Hippocampal formation (tissue), 2 donors: ENCODE measurements around the gene FBLN2.

ENCODE experiments used
- DNase-seq, 2 donors: peaks; one replicate each; lab custom pipeline; 2025; lab: John Stamatoyannopoulos, UW

FBLN2 gene

DNA sequence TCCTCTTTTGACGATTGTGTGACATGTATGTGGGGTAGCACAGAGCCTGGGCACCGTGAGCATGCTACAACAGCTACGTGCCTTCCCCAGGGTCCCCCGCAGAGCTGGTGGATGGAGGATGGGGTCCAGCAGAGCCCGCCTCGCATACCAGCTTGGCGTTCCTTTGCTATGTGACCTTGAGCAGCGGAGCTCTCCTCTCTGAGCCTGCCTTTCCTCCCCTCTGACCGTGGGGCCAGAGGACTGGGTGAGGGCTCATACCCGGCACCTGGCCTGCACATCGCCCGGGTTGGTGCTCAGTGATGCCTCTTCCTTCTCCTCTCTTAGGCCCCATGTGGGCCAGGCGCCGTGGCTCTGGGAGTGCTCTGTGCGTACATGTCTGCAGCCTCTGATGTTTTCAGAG lies 73.4 kb downstream of the FBLN2 start:
- no peak for DNase-seq

DNA sequence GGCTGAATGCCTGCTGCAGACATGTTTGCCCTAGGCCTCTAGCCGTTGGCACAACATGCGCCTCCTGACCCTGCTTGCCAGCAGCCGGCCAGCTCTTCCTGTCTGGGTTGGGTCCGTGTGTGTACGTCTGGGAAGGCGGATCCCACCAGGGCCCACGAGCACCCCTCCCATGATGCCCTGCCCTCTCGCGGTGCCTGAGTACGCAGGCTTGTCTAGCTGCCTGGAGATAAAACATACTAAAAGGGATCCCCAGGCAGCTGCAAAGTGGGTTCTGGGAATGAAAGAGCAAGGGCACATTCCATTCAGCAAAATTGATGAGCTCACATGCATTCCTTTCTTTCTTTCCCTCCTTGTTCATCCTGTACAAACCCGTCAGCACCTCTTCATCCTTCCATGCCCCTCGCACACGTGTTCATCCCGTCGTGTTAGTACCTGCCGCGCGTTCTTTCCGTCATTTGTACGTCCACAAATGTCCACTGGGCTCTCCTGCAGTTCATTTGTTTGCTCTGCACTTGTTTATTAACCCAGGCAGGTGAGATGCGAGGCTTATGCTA lies 74.3 kb downstream of the FBLN2 start:
- DNase-seq = no peak

DNA sequence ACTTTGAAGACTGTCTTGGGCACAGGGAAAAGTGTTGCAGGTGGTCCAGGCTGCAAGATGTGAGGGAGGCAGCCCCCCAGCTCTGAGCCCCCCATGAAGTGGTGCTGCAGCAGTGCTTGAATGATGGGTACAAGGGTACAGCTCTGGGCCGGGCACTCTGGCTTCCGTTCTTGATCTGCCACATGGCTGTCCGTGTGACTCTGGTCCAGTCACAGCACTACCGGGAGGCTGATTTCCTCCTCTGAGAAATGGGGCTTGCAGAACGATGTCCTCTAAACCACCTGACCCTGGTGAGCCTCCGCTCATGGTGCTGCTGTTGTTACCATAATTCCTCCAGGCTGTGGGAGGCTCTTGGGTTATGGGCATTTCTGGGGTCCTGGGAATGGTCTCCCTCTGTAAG lies 75.1 kb downstream of the FBLN2 start:
- DNase-seq = no peak

DNA sequence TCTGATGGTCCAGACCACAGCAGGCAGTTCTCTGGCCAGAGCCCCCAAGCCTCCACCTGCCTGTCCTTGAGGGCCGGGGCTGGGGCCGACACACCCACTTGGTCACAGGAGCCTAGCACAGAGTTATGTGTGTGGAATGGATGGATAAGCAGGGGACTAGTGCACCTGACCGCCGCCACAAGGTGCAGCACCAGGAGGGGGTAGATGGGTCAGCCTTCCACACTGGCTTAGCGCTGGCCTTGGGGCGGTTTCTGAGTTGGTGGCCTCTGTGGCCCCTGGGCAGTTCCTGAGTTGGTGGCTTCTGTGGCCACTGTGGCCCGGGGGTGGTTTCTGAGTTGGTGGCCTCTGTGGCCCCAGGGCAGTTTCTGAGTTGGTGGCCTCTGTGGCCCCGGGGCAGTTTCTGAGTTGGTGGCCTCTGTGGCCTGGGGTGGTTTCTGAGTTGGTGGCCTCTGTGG lies 75.8 kb downstream of the FBLN2 start:
- DNase-seq = no peak

DNA sequence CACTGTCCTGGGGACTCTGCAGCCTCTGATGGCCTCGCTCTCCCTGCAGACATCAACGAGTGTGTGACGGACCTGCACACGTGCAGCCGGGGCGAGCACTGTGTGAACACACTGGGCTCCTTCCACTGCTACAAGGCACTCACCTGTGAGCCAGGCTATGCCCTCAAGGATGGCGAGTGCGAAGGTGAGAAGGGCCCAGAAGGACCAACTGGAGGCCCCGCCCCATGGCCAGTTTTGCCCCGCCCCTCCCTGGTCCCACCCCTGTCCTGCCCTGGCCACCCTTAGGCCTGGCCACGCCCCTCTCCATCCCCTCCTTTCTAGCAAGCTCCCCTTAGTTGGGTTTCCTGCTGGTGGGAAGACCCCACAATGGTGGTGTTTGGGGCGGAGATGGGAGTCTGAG lies 77.5 kb downstream of the FBLN2 start:
- DNase-seq = no peak

DNA sequence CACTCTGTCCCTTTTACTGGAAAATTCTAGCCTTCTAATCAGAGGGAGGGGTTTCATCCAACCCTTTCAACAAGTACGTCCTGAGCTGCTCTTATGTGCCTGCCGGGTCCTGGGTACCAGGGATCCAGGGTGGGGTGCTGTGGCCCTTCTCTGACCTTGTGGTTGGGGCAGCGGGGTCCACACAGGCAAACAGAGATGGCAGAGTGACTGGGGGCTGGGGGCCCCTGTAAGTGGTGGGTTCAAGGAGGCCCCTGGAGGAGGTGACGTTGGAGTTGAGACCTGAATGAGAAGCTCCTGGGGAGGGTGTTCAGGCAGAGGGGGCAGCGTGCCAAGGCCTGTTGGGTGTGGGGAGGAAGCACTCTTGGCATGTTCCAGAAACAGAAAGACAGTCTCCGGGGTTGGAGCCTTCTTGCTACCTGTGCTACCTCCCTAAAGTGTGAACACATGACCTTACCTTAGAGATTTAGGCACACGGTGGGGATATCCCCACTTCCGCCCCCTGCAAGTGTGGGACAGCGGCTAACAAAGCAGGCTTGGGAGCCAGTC lies 78.1 kb downstream of the FBLN2 start:
- no peak for DNase-seq

DNA sequence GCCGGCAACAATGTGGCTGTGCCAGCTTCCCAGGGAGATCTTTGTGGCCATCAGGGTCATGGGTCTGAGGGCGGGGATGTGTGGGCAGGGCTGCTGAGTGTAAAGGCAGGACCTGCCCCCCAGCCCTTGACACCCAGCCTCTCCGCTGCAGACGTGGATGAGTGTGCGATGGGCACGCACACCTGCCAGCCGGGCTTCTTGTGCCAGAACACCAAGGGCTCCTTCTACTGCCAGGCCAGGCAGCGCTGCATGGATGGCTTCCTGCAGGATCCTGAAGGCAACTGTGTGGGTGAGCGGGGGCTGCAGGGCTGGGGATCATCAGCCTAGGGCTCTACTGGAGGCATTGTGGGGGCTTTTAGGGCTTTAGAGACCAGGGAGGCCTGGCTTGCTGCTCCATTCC lies 78.8 kb downstream of the FBLN2 start:
- no peak for DNase-seq

DNA sequence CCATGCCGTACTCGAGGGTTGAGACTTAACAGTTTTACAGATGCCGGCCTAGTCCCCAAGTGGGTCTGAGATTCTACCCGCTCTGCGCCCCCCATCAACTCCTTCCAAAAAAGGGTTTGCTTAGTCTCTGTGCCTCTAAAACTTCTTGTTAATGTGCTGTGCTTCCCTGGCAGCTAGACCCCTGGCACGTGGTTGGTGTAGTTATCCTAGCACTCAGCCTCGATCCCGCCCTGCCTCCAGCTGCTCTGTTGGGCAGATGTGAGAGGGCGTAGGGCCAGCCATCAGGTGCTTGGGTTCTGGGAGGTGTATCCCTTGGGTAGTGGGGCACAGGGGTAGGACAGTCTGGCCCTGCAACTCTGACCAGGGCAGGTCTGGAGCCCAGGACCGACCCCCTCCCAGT lies 79.5 kb downstream of the FBLN2 start:
- no peak for DNase-seq

DNA sequence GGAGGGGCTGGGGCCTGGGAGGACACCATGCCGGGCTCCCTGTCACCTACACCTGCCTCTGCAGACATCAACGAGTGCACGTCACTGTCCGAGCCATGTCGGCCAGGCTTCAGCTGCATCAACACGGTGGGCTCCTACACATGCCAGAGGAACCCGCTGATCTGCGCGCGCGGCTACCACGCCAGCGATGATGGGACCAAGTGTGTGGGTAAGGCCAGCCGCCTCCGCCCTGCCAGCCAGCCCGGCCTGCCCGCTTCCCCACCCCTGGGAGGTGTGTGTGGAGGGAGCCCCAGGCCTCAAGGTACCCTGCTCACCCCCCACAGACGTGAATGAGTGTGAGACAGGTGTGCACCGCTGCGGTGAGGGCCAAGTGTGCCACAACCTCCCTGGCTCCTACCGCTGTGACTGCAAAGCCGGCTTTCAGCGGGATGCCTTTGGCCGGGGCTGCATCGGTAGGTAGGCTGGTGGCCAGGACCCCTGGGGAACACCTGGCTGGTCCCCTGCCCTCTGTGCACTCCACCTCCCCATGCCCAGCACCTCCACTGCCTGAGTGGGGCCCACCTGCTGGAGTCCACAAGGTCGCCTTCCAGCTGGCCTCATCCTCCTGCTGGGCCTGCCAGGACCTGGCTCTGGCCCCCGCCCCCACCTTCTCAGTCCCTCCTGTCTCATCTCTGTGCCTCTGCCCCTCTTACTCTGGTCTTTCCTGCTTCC lies 80.1 kb downstream of the FBLN2 start:
- no peak for DNase-seq

DNA sequence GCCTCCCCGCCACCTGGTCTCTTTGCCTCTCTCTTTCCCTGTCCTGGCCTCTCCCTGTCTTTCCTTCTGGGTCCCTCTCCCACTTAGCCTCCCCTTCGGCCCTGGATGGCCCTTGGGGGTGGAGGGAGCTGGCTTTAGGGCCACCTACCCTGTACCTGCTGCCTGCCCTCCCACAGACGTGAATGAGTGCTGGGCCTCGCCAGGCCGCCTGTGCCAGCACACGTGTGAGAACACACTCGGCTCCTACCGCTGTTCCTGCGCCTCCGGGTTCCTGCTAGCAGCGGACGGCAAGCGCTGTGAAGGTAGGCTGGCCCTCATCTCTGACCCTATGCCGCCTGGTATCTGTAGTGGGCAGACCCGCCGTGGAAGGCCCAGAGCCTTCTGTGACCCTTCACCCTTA lies 80.7 kb downstream of the FBLN2 start:
- no peak for DNase-seq

DNA sequence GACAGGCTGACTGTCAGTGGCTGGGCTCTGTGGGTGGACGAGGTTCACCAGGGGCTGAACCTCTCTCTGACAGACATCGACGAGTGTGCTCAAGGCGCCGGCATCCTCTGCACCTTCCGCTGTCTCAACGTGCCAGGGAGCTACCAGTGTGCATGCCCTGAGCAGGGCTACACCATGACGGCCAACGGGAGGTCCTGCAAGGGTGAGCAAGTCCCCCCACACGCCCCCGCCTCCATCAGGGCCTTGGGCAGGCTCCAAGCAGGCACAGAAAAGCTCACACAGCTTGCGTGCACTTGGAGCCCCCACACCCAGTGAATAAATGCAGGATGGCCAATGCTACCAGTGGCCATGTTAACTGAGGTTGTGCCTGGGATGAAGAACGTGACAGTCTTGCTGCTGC lies 82.3 kb downstream of the FBLN2 start:
- DNase-seq = no peak

DNA sequence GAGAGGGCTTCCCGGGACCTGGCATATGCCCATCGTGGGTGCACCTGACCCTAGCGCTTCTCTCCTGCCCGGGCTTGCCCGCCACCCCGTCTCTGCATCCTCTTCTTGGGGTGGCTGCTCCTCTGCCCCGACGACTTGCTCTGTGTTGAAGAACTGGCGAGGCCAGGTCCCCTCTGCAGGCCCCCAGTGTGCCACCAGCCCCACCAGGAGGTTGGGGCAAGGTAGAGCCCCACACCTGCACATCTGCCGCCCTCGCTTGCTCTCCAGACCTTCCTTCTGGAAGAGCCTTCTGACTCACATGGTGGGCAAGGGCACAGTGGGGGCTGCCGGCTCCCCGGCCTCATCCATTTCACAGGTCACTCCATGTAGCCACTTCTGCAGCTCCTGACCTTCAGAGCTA lies 84.3 kb downstream of the FBLN2 start:
- DNase-seq = no peak

DNA sequence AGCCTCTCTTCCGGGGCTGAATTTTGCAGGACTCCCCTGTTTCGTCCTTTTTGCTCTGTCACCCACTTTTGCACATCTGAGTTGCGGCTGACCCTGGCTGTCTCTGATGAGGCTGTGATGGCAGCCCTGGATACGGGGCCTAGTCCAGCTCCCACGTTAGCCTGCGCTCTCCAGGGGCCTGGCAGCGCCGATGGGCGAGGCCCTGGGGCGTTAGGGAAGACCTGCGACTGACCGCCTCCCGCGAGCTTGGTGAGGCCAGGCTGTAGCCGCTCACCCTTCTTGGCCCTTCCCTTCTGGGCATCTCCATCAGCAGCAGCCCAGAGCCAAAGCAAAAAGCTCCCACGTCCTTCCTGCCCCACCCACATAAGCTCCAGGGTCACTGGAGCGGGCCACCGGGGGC lies 85.2 kb downstream of the FBLN2 start:
- DNase-seq = no peak

DNA sequence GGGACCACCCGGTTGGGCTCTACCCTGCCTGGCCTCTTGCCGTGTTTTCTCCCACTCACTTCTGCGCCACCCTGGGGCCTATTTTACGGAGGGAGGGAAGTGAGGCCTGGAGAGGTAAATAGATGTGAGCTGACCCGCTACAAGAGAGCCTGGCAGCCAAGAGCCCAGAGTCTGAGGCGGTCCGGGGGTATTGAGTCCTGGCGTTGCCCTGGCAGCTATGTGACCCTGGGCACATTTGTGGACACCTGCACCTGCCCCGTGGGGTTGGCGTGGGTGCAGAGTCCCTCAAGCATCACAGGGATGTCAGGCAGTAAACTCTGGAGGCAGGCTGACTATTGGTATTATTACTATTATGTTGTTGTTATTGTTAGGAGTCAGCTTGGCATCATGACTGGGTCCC lies 85.7 kb downstream of the FBLN2 start:
- DNase-seq = no peak

DNA sequence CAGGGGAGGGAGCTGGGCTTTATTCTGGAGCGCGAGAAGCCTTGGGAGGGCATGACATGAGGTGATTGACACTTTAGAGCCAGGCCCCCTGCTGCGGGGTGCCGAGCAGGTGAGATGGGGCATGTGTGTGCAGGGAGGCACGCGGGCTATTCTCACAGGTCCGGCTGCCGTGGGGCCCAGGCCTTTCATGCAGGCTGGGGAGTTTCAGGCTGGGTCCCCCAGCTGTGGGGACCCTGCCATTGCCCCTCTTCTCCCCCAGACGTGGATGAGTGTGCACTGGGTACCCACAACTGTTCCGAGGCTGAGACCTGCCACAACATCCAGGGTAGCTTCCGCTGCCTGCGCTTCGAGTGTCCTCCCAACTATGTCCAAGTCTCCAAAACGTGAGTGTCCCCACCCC lies 87.3 kb downstream of the FBLN2 start:
- DNase-seq = no peak

DNA sequence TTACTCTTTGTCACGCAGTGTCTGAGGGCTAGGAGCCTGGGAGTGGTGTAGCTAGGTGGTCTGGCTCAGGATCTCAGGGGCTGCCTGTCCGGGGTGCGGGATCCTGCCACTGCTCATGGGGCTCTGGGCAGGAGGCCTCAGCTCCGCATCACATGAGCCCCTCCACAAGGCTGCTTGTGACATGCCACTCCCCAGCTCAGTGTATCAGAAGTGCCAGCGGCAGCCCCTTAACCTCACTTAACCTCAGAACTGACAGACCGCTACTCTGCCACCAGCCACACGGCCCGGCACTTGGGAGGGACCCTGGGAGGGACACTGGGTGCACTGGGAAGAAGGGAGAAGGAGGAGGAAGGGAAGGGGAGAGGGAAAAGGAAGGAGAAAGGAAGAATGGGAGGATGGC lies 87.9 kb downstream of the FBLN2 start:
- DNase-seq = no peak

DNA sequence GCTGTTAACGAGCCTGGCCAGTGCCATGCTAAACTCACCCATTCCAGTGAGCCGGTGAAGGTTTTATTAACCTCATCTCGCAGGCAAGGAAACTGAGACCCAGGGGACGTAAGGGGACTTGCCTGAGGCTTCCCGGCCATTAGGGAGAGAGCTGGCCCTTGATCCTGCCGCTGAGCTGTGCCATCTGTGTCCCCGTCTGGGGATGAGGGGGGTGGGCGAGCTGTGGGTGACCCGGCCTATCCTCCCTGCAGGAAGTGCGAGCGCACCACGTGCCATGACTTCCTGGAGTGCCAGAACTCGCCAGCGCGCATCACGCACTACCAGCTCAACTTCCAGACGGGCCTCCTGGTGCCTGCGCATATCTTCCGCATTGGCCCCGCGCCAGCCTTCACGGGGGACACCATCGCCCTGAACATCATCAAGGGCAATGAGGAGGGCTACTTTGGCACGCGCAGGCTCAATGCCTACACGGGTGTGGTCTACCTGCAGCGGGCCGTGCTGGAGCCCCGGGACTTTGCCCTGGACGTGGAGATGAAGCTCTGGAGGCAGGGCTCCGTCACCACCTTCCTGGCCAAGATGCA lies 88.5 kb downstream of the FBLN2 start:
- DNase-seq = no peak

DNA sequence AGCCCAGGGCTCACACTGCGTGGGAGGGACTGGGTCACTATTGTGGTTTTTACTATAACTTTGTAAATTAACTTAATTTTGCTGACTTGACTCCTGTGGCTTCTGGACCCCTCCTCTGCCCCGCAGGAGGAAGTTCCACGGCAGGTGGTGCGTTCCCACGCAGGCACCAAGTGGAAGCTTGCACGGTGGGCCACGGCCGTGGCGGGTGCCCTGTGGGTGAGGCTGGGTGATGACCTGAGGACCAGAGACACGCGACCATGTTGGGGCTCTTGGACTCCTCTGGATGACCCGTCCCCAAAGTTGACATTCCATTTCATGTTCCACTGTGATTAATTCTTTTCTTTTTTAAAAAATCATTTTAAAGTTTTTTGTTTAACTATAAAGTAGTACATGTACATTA lies 89.0 kb downstream of the FBLN2 start:
- DNase-seq = no peak

DNA sequence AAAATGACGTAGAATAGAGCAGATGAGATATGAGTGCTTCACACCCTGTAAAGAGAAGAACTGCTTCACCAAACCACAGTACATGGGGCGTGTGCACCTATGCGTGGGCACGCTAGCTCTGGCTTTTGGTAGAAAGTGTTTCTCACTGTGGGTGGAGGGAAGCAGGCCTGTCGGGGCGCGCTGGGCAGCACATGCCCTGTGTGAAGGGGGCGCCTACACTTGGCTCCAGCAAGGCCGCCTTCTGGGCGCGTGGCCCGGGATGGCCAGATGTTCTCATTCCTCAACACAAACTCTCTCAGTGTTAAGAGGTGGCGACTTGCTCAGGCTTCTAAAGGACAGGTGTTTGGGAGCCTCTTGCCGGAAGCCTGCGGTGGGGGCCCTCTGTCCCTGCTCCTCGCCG lies 90.0 kb downstream of the FBLN2 start:
- no peak for DNase-seq

DNA sequence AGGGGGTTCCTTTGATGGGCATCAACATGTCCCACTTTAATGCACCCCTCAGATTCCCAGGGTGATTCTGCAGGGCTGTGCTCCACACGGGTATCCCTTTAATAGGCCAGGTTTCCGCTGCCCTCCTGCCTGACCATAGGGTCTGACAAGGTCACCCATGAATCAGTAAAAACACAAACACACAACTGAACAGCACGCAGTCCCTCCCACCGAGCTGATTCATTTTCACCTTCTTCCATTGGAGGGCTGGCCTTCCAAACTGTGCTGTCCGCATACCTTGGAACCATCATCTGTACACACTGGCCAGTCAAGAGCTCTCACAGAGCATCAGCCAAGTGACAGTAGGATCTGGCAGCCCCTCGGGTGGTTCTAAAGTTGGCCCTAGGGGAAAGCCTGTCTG lies 93.7 kb downstream of the FBLN2 start:
- no peak for DNase-seq

DNA sequence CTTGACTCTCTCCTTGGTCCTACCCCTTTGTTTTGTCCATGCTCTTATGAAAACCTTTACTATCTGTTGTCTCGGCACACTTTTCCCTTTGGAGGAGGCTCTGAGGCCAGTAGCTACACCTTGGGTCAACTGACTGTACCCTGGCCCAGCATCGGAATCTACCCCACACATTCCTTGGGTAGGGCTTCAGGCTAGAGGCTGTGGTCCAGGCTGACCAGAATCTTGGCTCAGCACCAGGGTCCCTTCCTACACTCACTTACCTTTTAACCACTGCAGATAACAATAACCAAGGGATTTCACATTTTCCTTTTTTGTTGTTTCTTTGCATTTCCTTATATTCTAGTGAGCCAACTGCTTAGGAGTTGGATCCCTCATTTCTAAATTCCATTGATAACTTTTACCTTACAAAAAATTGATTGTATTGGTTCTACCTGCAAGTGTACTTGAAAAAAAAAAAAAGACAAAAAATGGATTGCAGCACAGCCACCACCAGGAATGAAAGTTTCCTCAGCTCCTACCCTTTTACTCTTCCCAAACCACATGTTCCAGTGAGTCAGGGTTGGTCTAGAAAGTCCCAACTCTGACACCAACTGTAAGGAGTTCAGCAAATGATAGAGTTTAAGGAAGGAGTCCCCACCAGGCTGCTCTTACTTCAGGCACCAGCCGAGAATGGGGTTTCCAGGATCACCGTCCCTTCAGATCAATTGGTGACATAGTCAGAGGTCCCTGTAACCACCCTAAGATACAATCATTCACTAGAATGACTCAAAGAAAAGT lies 95.6 kb downstream of the FBLN2 start:
- no peak for DNase-seq

DNA sequence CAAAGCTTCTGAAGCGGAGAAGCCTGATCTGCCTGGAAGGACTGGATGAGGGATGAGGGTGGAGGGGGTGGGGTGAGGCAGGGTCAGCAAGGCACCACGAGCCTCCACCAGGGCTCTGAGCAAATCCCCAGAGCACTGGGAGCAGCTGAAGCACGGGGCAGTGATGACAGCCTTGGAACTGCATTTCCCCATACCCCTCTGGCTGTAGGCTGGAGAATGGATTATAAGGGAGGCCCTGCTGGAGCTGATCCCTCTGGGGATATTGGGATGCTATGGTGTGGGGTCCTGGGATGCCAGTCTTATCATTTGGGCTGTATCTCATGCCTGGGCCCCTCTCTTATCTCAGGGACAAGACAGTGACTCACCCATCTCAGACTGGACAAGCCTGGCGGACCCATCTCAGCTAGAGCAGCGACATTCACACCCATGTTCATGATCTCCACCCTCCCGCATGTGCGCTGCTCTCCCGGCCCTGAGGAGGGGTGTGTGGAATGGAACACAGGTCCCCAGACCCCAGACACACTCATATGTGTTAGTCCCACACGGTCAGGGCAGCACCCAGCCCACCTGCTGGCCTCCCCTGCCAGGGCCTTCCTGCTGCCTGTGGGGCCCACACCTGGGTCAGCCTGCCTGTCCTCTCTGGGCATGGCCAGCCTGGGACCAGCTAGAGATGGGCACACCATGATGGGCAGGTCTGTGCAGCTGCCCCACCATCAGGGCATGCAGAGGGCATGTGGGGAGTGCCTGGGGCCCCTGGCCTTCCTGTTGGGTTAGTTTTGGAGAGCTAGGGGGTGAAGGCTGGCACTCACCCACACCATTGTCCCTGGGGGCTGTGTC lies 97.1 kb downstream of the FBLN2 start:
- DNase-seq = no peak
